Psoas muscle (tissue), 8 donors: Measurements from ENCODE around the gene SOCS6. TPM values are rescaled to one million over a fixed set of nuclear protein-coding genes. Genes with fewer than 3 reads are reported as not detected.
A peak's percentile ranks its signal among the peaks of the same experiment; 100 is the strongest.

Experiments used
- ATAC-seq, 4 donors: fragments of 200-7000 bp; cut with Tn5 transposase; one replicate each; pipeline ENCODE4 v1.9.1; 2020; ENCODE audit warnings: moderate library complexity in 3 of 4, mild to moderate bottlenecking in 2 of 4
- DNase-seq, 2 donors: peaks; one replicate each; pipeline ENCODE4 v3.0.0-alpha.2; 2020
- H3K27ac ChIP-seq: fragments of 200-600 bp; one replicate; pipeline ENCODE4 v1.8.0; 2022
- H3K27me3 ChIP-seq, 3 donors: fragments of 200-600 bp in 1 of 3; one replicate each; pipeline versions ENCODE4 v1.6.1 to v1.8.0; 2013 to 2022; ENCODE audit warnings: low read length in 2 of 3, mild to moderate bottlenecking in 2 of 3, moderate library complexity in 1 of 3; ENCODE audit not compliant: insufficient read depth in 3 of 3
- H3K36me3 ChIP-seq, 2 donors: fragments of 200-600 bp in 1 of 2; one replicate each; pipeline versions ENCODE4 v1.6.1 to v1.8.0; 2013 to 2022; ENCODE audit warnings: low read depth in 1 of 2, mild to moderate bottlenecking in 1 of 2, moderate library complexity in 1 of 2; ENCODE audit not compliant: insufficient read depth in 1 of 2
- H3K4me1 ChIP-seq: fragments of 200-600 bp; one replicate; pipeline ENCODE4 v1.8.0; 2022
- H3K4me3 ChIP-seq: fragments of 200-600 bp; one replicate; pipeline ENCODE4 v1.8.0; 2022; ENCODE audit warnings: mild to moderate bottlenecking
- H3K9me3 ChIP-seq: fragments of 200-600 bp; one replicate; pipeline ENCODE4 v1.8.0; 2022
- WGBS, 3 donors: extraction: QIAGEN DNeasy Blood & Tissue Kit; methylation state at CpG; one replicate each; pipeline versions ENCODE4 v1.1.6 to v1.1.7; 2013; 5-methylcytosine and 5-hydroxymethylcytosine counted together
- intact Hi-C, 2 donors: fragments of 100-400 bp; cut with DNase I; formaldehyde crosslinking; loops; one replicate each; pipeline versions ENCODE4 v1.11.0 to v1.14.2; 2022
- polyA plus RNA-seq, 3 donors: library from polyadenylated mRNA; stranded (reverse); fragments of 200-250 nt; gene quantifications; one replicate each; pipeline ENCODE4 v1.2.3, GENCODE V29; 2013
- total RNA-seq, 4 donors: library from RNA; stranded (reverse); fragmentation: NEBNext Ultra II Directional in 2 of 4; extraction: Animal tissue kit (Norgen Biotek cat#: 25700) in 2 of 4; gene quantifications; one replicate each; pipeline versions ENCODE4 v1.2.1 to v1.2.4, GENCODE V29; 2021 to 2023
- TF ChIP-seq, protein P1 (sequence below): fragments of 200-600 bp; IDR thresholded peaks from one replicate; pipeline ENCODE4 v1.8.0; 2022; ENCODE audit warnings: antibody characterized with exemption
- donor health status: healthy with polysubstance abuse.
- donor health status: DM: no; HTN: no; CAD: no; lungs with moderate emphysema.
- donor health status: Bipolar disorder and iron deficiency.
- donor health status: healthy.
- donor health status: DM: yes; HTN: yes; CAD: no.
- donor health status: DM: no; HTN: no; CAD: no.
- donor health status: DM: no; HTN: no; CAD: no.
- donor health status: DM: yes; HTN: yes; CAD: no.

Gene SOCS6
- total and polyA plus RNA-seq, 7 donors, result 7.3 to 30.2 (median 19.1) TPM

- Histone ChIP-seq H3K27ac (no peak overlapping the region), H3K4me1 (peaks cover 16% of the 10 kb centered on the region), H3K27me3 (no peaks in the 10 kb centered on the region), H3K9me3 (peaks cover 6% of the 10 kb centered on the region), H3K4me3 (no peak overlapping the region), H3K36me3 (no peaks in the 10 kb centered on the region)
- 44 to 59% (median 51%) methylated on average over 5 of the region's 5 CpGs for WGBS, 3 donors
- intact Hi-C loops, result no loop called here
- no peak for DNase-seq
- TF ChIP-seq, protein P1, sequence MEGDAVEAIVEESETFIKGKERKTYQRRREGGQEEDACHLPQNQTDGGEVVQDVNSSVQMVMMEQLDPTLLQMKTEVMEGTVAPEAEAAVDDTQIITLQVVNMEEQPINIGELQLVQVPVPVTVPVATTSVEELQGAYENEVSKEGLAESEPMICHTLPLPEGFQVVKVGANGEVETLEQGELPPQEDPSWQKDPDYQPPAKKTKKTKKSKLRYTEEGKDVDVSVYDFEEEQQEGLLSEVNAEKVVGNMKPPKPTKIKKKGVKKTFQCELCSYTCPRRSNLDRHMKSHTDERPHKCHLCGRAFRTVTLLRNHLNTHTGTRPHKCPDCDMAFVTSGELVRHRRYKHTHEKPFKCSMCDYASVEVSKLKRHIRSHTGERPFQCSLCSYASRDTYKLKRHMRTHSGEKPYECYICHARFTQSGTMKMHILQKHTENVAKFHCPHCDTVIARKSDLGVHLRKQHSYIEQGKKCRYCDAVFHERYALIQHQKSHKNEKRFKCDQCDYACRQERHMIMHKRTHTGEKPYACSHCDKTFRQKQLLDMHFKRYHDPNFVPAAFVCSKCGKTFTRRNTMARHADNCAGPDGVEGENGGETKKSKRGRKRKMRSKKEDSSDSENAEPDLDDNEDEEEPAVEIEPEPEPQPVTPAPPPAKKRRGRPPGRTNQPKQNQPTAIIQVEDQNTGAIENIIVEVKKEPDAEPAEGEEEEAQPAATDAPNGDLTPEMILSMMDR, result no peak
- ATAC-seq, result peak in 3 of 4 donors; percentile 44 to 51 (median 51)
These were observed 12.2 kb upstream of the SOCS6 start for GRCh38 chr18:70276416-70277191.

DNA sequence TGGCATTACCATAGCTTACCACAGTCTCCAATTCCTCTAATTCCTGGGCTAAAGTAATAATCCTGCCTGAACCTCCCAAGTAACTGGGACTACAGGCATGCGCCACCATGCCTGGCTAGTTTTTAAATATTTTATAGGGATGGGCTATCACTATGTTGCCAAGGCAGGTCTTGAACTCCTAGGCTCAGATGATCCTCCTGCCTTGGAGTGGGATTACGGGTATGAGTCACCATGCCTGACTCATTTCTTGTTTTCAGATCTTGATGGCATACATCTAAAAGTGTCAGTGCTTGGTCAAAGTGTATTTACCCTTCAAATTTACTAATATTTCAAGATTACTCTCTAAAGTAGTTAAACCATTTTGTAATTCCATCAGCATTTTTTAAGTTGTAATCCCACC, 9.4 kb upstream of the SOCS6 start:
- no peak overlapping the region for H3K27ac ChIP-seq
- 92 to 93% (median 93%) methylated on average over 2 of the region's 2 CpGs for WGBS, 3 donors
- peak in 1 of 4 donors; percentile 28 for ATAC-seq
- intact Hi-C loops, result no loop called here
- H3K27me3 ChIP-seq, result no peaks in the 10 kb centered on the region
- H3K9me3 ChIP-seq, result no peaks in the 10 kb centered on the region
- TF ChIP-seq, protein P1, result no peak
- H3K4me1 ChIP-seq, result peaks cover 23% of the 10 kb centered on the region
- no peak for DNase-seq
- H3K4me3 ChIP-seq, result no peak overlapping the region
- H3K36me3 ChIP-seq, result no peaks in the 10 kb centered on the region

- DNase-seq (no peak), ATAC-seq (peak; percentile 68 to 85 (median 78))
- TF ChIP-seq, protein P1, result no peak
- no peaks in the 10 kb centered on the region for H3K27me3 ChIP-seq
- no peaks in the 10 kb centered on the region for H3K9me3 ChIP-seq
- intact Hi-C loops, result no loop called here
- H3K36me3 ChIP-seq, result no peaks in the 10 kb centered on the region
- H3K27ac ChIP-seq, result peak overlapping the region; percentile 3
- peaks cover 23% of the 10 kb centered on the region for H3K4me1 ChIP-seq
- no peak overlapping the region for H3K4me3 ChIP-seq
- 77 to 90% (median 88%) methylated on average over 5 of the region's 5 CpGs for WGBS, 3 donors
These were observed 8.6 kb upstream of the SOCS6 start for GRCh38 chr18:70280007-70280925.

DNA sequence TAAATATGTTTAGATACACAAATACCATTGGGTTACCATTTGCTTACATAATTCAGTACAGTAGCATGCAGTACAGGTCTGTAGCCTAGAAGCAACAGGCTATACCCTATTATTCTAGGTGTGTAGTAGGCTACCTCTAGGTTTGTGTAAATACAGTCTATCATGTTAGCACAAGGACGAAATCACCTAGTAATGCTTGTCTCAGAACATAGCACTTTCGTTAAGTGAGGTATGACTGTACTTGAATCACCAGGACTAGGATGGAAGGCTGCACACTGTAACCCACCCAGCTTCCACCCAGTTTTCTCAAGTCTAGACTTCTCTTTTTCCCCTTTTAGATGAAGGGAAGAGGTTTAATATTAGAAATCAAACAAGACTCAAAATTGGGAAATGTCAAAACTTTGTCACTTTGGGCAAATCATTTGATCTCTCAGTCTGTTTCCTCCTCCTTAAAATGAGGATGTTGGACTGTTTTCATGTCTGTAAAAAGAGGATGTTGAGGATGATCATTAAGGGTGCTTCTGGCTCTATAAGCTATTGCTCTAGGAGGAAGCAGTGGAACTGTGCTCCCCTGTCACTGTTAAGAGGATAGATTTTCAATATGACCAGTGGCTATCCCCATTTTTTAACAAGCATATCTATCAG, 3.7 kb upstream of the SOCS6 start:
- TF ChIP-seq, protein P1, result no peak
- DNase-seq (no peak), ATAC-seq (no peak)
- Histone ChIP-seq H3K36me3 (no peaks in the 10 kb centered on the region), H3K4me3 (no peak overlapping the region), H3K4me1 (peaks cover 20% of the 10 kb centered on the region), H3K27ac (no peak overlapping the region), H3K9me3 (no peaks in the 10 kb centered on the region), H3K27me3 (no peaks in the 10 kb centered on the region)
- 81 to 90% (median 84%) methylated on average over 2 of the region's 2 CpGs for WGBS, 3 donors
- intact Hi-C loops, result loop anchor here (5.0 kb wide), 3 partner anchors 52 to 137 kb away; partner anchors contain the start of gene RTTN (in 1 of the 2)
